Measurements from ENCODE around the gene EFCAB11. TPM values are rescaled to one million over a fixed set of nuclear protein-coding genes. Genes with fewer than 3 reads are reported as not detected.

The EFCAB11 gene
- total and polyA plus RNA-seq, 2 donors (not counting 1 experiment from before 2014, with no cell fraction given) = 2.6 to 4.0 TPM

DNA sequence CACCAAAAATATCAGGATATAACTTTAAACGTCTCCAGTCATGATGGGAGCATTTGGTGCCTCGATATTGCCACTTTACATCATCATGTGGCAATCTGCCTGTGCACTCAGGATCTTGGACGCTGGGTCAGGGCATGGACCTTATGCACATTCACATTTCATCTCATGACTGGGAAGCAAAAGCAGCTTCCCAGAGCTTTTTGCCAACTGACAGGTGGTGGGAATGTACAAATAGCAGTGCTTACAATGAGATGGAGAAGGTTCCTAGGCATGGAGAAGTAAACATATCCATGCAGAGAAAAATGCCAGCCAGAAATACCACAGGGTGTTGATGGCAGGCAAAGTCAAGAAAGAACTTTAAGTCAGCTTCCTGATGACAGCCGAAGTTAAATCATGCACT lies 30.3 kb downstream of the EFCAB11 start:
- H3K27me3 ChIP-seq (ENCODE audit: control insufficient read depth, insufficient read depth, low read length) = no peaks in the 10 kb centered on the region
- no peaks in the 10 kb centered on the region for H3K36me3 ChIP-seq (ENCODE audit: control insufficient read depth, insufficient read depth, low read length)
- no peak overlapping the region for H3K4me2 ChIP-seq (ENCODE audit: extremely low read depth, insufficient read depth, low read length)
- H3K9me3 ChIP-seq (ENCODE audit: control insufficient read depth, insufficient read depth, low read depth, low read length) = no peaks in the 10 kb centered on the region
- TF ChIP-seq CTCF (conservative IDR thresholded peaks at IDR 0.05 in 1 of 2, IDR thresholded peaks at IDR 0.05 in 1 of 2; ENCODE audit: low read depth in 1 of 2, low read length in 2 of 2) (no peak), EZH2 (IDR thresholded peaks at IDR 0.05; ENCODE audit: low read length, missing control alignments) (no peak)
- no peaks in the 10 kb centered on the region for H4K20me1 ChIP-seq (ENCODE audit: control insufficient read depth, extremely low read depth, insufficient read depth, low read length)
- no peak overlapping the region for H2AFZ ChIP-seq (ENCODE audit: low read length)
- no peaks in the 10 kb centered on the region for H3K79me2 ChIP-seq (ENCODE audit: control insufficient read depth, insufficient read depth, low read length)
- no peak for DNase-seq (ENCODE audit: low read depth in 2 of 2)
- no peak overlapping the region for H3K4me3 ChIP-seq (replicated peaks in 1 of 4; ENCODE audit: control extremely low read depth in 1 of 4, insufficient read depth in 1 of 4, low read depth in 3 of 4, low read length in 4 of 4)
- H3K4me1 ChIP-seq (ENCODE audit: control insufficient read depth, extremely low read depth, insufficient read depth, low read length) = no peaks in the 10 kb centered on the region
- no peak overlapping the region for H3K27ac ChIP-seq (ENCODE audit: insufficient read depth, low read length)
- no peak overlapping the region for H3K9ac ChIP-seq (ENCODE audit: insufficient read depth, low read length)

- peak overlapping the region; percentile 3 for H3K27ac ChIP-seq (ENCODE audit: insufficient read depth, low read length)
- H3K79me2 ChIP-seq (ENCODE audit: control insufficient read depth, insufficient read depth, low read length) = no peaks in the 10 kb centered on the region
- no peaks in the 10 kb centered on the region for H3K27me3 ChIP-seq (ENCODE audit: control insufficient read depth, insufficient read depth, low read length)
- TF ChIP-seq CTCF (conservative IDR thresholded peaks at IDR 0.05 in 1 of 2, IDR thresholded peaks at IDR 0.05 in 1 of 2; ENCODE audit: low read depth in 1 of 2, low read length in 2 of 2) = no peak
- no peak for TF ChIP-seq EZH2 (IDR thresholded peaks at IDR 0.05; ENCODE audit: low read length, missing control alignments)
- DNase-seq (ENCODE audit: low read depth in 2 of 2) = peak; percentile 71 to 94
- no peaks in the 10 kb centered on the region for H4K20me1 ChIP-seq (ENCODE audit: control insufficient read depth, extremely low read depth, insufficient read depth, low read length)
- no peaks in the 10 kb centered on the region for H3K9me3 ChIP-seq (ENCODE audit: control insufficient read depth, insufficient read depth, low read depth, low read length)
- H3K4me3 ChIP-seq (replicated peaks in 1 of 4; ENCODE audit: control extremely low read depth in 1 of 4, insufficient read depth in 1 of 4, low read depth in 3 of 4, low read length in 4 of 4) = no peak overlapping the region
- no peak overlapping the region for H2AFZ ChIP-seq (ENCODE audit: low read length)
- H3K9ac ChIP-seq (ENCODE audit: insufficient read depth, low read length) = no peak overlapping the region
- no peak overlapping the region for H3K4me2 ChIP-seq (ENCODE audit: extremely low read depth, insufficient read depth, low read length)
- no peaks in the 10 kb centered on the region for H3K36me3 ChIP-seq (ENCODE audit: control insufficient read depth, insufficient read depth, low read length)
- H3K4me1 ChIP-seq (ENCODE audit: control insufficient read depth, extremely low read depth, insufficient read depth, low read length) = no peaks in the 10 kb centered on the region
These were observed 32.3 kb downstream of the EFCAB11 start for GRCh38 chr14:89922031-89922907.

DNA sequence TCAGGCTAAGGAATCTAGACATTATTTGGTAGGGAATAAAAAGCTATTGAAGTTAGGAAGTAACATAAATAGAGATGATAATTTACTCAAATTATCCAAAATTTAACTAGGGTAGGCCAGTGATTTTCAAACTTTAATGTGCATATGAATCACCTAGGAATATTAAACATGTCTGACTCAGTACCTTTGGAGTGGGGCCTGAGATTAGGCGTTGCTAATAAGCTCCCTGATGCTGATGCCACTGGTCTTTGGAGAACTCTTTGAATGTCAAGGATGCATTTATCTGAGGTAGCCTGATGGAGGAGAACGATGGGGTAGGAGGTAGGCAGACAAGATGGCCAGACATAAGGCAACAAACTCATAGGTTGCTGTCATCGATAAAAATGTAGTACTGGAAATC lies 33.2 kb downstream of the EFCAB11 start:
- no peaks in the 10 kb centered on the region for H3K4me1 ChIP-seq (ENCODE audit: control insufficient read depth, extremely low read depth, insufficient read depth, low read length)
- no peak overlapping the region for H3K4me2 ChIP-seq (ENCODE audit: extremely low read depth, insufficient read depth, low read length)
- TF ChIP-seq EZH2 (IDR thresholded peaks at IDR 0.05; ENCODE audit: low read length, missing control alignments) (no peak), CTCF (conservative IDR thresholded peaks at IDR 0.05 in 1 of 2, IDR thresholded peaks at IDR 0.05 in 1 of 2; ENCODE audit: low read depth in 1 of 2, low read length in 2 of 2) (no peak)
- H3K4me3 ChIP-seq (replicated peaks in 1 of 4; ENCODE audit: control extremely low read depth in 1 of 4, insufficient read depth in 1 of 4, low read depth in 3 of 4, low read length in 4 of 4) = no peak overlapping the region
- H3K27me3 ChIP-seq (ENCODE audit: control insufficient read depth, insufficient read depth, low read length) = no peaks in the 10 kb centered on the region
- H3K79me2 ChIP-seq (ENCODE audit: control insufficient read depth, insufficient read depth, low read length) = no peaks in the 10 kb centered on the region
- no peaks in the 10 kb centered on the region for H4K20me1 ChIP-seq (ENCODE audit: control insufficient read depth, extremely low read depth, insufficient read depth, low read length)
- H3K9ac ChIP-seq (ENCODE audit: insufficient read depth, low read length) = no peak overlapping the region
- no peaks in the 10 kb centered on the region for H3K36me3 ChIP-seq (ENCODE audit: control insufficient read depth, insufficient read depth, low read length)
- no peak overlapping the region for H2AFZ ChIP-seq (ENCODE audit: low read length)
- H3K9me3 ChIP-seq (ENCODE audit: control insufficient read depth, insufficient read depth, low read depth, low read length) = no peaks in the 10 kb centered on the region
- peak in 1 of 2 donors; percentile 61 for DNase-seq (ENCODE audit: low read depth in 2 of 2)
- H3K27ac ChIP-seq (ENCODE audit: insufficient read depth, low read length) = no peak overlapping the region

Measured in fibroblast of lung (primary cell).